Right ventricle myocardium superior (tissue), 1 donor: ENCODE data around the gene GNLY. TPM values are rescaled to one million over a fixed set of nuclear protein-coding genes. Genes with fewer than 3 reads are reported as not detected.
"Not testable (repeated sequence)": the region's sequence is repeated elsewhere in the genome, so short reads cannot be mapped to it uniquely, and the experiment has no call there.

ENCODE experiments used
- ATAC-seq: fragments of 200-7000 bp; cut with Tn5 transposase; one replicate; pipeline ENCODE4 v1.9.1; 2020; ENCODE audit warnings: mild to moderate bottlenecking; ENCODE audit not compliant: poor library complexity
- DNase-seq: peaks from one replicate; pipeline ENCODE4 v3.0.0-alpha.2; 2020
- intact Hi-C: fragments of 100-400 bp; cut with DNase I; formaldehyde crosslinking; loops from one replicate; pipeline ENCODE4 v1.11.2; 2022
- long read RNA-seq: library from polyadenylated mRNA; unstranded; transcript quantifications from one replicate; pipeline ENCODE4 v2.0.0, GENCODE V29; 2021
- total RNA-seq: library from RNA; stranded (reverse); fragmentation: NEBNext Ultra II Directional; extraction: Animal tissue kit (Norgen Biotek cat#: 25700); gene quantifications from one replicate; pipeline ENCODE4 v1.2.1, GENCODE V29; 2021
- donor health status: DM: no; HTN: yes; CAD: no; lungs with severe emphysema.

Gene GNLY
- 1.7 TPM for total RNA-seq
- long read RNA-seq, partial matches to known transcripts, result 3 of 9 reads
- long read RNA-seq, other reads (novel, unspliced or antisense), result 4 of 9 reads

DNA sequence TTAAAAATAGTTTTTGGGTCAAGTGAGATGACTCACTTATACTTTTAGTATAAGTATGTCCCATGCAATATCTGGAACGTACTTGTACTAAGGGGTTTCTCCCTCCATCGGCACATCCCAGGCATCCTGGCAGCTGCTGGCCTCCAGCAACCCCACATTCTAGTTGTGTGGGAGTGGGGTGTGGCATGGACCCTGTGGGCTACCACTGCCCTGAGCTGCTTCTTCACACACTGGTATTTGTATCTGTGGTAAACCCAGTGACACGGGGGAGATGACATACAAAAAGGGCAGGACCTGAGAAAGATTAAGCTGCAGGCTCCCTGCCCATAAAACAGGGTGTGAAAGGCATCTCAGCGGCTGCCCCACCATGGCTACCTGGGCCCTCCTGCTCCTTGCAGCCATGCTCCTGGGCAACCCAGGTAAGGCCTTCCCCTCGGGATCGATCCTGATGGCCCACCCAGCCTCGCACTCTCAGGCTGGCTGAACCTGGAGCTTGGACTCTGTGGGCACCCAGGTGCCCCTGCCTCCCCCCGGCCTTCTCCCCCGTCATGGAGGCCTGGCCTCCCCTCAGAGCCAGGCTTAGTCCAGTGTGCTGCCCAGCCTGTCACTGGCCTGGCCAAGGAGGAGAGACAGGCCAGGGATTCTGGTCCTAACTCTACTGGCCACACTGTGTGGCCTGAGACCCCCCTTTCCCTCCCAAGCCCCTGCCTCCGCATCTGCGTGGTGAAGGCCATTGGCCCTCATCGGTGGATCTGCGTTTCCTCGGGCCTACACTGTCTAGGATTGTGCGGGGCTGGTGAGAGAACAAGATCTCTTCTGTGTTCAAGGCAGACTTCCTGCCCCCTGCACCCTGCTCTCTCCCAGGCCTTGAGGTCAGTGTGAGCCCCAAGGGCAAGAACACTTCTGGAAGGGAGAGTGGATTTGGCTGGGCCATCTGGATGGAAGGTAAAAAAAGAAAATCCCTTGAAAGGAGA lies at the start of gene GNLY:
Gene GNLY, plus strand, starts transcription at position 307 of the 974 bp plus-strand sequence. Its CDS starts 61 bp downstream, at position 368.
- no peak for DNase-seq
- ATAC-seq, result no peak
- intact Hi-C loops, result no loop called here

DNA sequence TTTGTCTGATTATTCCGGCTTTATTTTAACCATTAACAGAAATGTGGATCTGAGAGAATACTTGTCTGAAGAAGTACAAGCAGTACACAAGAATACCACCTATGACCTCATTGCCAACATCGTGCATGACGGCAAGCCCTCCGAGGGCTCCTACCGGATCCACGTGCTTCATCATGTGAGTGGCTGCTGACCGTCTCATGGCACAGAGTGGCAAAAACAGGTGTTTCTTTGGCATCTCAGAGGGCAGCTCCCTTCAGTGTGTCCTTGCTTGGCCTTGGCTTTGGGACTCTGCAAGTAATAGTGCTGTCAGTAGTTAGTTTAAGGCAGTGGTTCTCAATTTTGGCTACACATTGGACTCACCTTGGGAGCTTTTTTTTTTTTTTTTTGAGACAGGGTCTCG lies 49.2 kb upstream of the GNLY start:
- intact Hi-C loops, result no loop called here
- ATAC-seq (no peak), DNase-seq (no peak)

DNA sequence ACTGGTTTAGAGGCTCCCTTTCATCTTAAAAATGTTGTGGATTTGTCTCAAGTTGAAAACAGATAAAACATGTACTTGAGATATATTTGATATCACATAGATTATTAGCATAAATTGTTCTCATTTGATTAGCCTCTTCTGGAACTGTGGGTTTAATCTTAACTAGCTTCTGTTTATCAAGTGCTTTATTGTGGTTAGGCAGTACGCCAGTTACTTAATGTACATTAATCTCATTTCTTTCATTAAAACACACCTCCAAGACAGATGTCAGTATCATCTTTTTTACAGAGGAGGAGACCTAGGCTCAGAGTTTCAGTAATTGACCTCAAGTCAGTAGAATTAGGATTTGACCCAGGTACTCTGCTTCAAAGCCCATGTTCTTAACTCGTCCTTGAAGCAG lies 48.0 kb upstream of the GNLY start:
- no peak for DNase-seq
- intact Hi-C loops, result no loop called here
- ATAC-seq, result no peak

DNA sequence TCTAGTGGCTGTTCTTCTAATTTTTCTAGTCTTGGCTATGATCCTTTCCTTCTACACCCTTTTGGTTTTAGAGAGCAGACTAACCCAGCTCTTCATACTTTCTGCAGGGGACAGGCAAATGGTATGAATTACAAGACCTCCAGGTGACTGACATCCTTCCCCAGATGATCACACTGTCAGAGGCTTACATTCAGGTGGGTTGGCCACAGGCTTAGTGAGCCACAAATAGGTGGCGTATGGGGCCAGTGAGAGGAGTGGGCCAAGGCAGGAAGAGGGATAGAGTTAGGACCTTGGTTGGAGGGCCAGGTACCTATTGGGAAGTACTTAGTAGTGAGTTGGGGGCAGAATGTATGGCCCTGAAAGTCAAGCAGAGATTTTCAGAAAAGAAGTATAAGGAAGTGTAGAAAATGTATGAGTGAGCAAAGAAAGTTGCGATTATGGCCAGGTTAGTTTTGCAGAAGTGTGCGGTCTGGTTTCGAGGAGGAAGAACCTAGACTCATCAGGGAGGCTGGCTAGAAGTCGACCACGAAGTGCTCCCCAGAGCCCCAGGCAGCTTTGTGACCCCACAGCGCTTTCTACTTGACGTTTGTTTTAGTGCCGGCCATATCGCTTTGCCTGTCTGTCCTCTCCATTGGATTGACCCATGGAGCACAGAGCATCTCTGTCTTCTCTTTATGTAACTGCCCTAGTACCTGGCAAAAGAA lies 46.2 kb upstream of the GNLY start:
- intact Hi-C loops, result no loop called here
- ATAC-seq (no peak), DNase-seq (no peak)

DNA sequence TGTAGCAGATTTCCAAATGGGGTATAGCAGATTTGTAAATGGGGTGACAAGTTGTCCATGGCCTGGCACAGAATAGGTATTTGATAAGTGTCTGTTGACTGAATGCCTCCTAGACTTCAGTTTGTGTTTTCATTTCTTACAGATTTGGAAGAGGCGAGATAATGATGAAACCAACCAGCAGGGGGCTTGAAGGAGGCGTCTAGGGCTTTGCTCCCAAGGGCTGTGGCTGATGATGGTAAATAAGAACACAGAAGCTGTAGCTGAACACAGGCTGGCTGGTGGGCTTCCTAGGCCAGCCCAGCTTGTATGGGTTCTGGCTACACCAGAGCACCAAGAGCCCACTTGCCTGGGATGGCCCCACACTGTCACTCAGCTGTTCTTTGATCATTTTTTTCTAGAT lies 45.5 kb upstream of the GNLY start:
- DNase-seq (no peak), ATAC-seq (no peak)
- intact Hi-C loops, result no loop called here

DNA sequence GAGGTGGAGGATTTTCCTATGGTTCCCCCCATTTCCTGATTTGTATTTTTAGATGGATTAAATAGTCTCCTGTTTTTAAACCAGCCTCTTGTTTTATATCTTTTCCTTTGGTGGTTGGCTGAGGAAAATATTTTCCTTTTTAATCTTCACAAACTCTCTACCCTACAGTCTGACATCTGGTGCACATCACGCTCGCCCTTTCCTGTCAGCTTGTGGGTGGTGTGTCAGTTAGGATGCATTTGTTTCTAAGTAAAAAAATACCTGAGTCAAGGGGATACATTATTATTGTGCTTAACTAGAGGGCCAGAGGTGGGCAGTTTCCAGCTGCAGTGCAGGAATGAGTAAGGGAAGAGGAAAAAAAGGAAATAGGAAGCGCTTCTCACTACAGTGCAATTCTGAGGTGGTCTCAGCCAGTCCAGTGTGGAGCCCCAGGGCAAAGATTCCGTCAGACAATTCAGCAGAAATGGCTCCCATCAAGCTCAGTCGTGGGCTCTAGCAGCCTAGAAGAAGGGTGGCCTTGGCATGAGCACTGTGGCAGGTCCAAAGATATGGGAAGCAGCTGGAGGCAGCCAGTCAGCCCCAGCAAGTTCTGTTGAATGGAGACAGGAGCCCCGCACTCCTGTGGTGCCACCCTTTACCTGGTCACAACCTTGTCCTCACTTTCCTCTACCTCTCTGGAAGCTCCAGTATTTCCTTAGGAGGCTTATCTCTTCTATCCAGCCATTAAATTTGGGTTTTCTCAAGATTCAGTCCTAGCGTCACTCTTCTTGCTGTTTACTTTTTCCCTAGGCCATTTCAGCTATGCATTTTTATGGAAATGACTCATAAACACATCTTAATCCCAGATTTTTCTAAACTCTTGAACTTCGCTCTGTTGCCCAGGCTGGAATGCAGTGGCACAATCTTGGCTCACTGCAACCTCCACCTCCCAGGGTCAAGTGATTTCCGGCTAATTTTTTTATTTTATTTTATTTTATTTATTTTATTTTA lies 44.7 kb upstream of the GNLY start:
- DNase-seq (no peak), ATAC-seq (no peak)
- intact Hi-C loops, result no loop called here

DNA sequence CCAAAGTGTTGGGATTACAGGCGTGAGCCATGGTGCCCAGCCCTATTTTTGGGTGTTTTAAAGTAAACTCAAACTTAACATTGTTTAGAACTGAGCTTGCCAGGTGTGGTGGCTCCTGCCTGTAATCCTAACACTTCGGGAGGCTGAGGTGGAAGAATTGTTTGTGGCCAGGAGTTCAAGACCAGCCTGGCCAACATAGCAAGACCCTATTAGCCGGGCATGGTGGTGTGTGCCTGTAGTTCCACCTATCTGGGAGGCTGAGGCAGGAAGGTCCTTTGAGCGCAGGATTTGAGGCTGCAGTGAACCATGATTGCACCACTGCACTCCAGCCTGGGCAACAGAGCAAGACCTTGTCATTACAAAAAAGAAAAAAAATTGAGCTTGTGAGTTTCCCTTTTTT lies 43.7 kb upstream of the GNLY start:
- no peak for DNase-seq
- ATAC-seq, result no peak
- intact Hi-C loops, result no loop called here

DNA sequence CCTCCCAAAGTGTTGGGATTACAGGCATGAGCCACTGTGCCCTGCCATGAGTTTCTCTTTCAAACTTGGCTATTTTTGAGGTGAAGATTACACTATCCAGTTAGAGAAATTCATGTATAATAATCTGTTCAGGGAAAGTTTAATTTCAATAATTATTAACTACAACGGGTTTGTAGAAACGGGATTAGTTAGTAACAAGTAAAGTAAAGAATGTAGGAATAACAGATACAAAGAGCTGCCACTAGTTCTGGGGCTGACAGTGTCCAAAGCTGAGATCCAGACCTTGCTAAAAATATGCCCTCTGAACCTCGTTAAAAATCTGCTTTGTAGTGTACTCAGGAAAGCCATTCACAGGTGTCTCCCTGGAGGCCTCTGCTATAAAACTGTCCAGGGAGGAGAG lies 43.1 kb upstream of the GNLY start:
- ATAC-seq (no peak), DNase-seq (no peak)
- intact Hi-C loops, result no loop called here

DNA sequence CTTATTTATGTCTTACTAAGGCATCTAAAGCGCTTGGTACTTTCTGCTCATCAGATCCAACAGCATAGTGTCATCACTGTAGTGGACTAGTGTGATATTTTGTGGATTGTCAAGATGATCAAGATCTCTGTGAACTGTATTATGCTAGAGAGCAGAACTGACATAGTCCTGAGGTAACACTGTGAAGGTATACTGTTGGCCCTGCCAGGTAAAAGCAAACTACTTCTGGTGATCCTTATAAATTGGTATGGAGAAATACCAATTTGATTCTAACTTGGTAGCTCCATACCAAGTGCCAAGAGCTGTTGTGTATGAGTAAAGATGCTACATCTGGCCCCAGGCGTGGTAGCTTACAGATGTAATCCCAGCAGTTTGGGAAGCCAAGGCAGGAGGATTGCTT lies 42.1 kb upstream of the GNLY start:
- ATAC-seq, result no peak
- no peak for DNase-seq
- intact Hi-C loops, result no loop called here

DNA sequence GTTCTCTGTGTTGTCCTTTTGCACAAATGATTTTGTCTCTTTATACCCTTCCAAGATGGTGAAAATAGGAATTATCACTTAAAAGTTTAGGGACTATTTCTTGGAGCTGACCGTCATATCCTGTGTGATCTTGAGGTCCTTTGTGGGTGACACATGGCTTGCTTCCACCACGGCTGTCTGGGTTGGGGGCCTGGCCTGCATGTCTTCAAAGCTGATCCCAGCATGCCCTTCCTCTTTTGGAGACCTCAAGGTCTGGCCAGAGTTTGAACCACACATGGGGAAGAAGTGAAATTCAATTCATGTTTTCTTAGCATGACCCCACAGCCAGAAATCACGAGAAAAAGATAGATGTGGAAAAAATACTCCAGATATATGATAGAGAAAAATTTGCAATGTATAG lies 40.2 kb upstream of the GNLY start:
- ATAC-seq, result no peak
- no peak for DNase-seq
- intact Hi-C loops, result no loop called here

DNA sequence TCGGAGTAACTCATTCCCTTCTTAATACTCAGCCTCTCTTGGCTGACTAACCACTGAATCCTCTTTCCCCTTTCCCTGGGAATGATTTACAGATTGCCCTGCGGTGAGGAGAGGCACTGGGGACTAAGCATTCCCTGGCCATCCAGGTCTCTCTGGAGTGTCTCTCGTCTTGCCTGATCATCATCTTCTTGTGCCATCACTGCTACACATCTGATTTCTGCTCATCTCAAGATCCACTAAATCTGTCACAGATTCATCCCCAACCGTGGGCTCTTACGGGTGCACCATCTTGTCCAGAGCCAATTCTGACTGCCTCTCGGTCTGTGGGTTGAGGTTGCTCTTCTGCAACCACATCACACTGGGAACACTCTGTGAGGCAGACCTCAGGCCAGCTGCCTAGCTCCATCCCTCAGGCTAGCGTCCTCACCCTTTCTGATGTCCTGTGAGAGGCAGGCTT lies 38.2 kb upstream of the GNLY start:
- no peak for ATAC-seq

DNA sequence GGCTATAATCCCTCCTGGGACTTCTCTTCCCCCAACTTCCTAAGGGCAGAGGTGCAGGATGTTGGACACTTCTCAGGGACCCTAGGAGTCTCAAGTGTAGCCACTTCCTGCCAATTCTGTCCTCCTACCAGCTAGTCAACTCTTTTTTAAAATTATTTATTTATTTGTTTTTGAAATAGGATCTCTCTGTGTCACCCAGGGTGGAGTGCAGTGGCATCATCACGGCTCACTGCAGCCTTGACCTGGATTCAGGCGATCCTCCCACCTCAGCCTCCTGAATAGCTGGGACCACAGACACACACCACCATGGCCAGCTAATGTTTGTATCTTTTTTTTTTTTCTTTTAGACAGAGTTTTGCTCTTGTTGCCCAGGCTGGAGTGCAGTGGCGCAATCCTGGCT lies 37.7 kb upstream of the GNLY start:
- intact Hi-C loops, result no loop called here
- ATAC-seq, result no peak
- DNase-seq, result no peak

More for the DNA sequence above, 38.2 kb upstream of the GNLY start:
- intact Hi-C loops, result no loop called here
- DNase-seq, result no peak

DNA sequence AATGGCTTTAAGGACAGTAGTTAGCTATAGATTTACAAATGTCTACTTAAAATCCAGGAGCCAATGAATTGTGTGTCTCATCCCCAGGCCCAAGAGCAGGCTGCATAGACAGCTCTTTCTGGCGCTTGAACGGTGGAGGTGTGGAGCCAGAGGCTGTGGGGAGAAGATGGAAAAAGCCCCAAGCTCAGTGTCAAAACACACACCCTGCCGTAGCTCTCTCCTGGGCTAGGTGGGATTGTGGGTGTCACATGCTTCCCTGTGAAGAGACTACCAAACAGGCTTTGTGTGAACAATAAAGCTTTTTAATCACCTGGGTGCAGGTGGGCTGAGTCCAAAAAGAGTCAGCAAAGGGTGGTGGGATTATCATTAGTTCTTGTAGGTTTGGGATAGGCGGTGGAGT lies 36.8 kb upstream of the GNLY start:
- ATAC-seq, intact Hi-C loops, DNase-seq: not testable (repeated sequence)

DNA sequence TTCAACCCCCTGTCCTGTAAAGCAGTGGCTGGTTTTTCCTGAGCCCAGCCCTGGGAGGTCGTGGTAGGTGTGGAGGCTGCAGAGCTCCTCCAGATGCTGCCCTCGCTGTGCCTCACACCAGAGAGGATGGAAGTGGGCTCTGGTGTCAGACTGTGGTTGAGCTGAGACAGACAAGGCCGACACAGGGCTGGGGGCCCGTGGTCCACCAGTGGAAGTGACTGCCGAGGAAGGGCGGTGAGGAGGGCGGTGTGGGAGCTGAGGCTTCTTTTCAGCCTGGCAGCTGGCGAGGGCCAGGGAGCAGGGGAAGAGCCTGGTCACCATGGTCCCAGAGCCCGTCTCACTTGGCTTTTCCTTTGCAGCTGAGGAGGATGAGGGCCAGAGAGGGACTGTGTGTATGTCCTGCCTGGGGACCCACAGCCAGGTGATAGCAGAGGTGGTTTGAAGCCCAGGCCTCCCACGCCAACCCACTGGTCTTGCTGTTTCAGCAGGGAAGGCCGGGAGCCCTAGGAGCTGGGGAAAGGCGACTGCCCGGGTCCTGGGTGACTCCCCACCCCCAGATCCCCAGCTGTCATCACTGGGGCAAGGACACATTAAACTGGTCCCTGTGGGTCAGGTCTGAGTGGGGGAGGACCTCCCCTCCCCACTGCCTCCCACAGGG lies 34.7 kb upstream of the GNLY start:
- intact Hi-C loops, result no loop called here
- DNase-seq (no peak), ATAC-seq (no peak)

DNA sequence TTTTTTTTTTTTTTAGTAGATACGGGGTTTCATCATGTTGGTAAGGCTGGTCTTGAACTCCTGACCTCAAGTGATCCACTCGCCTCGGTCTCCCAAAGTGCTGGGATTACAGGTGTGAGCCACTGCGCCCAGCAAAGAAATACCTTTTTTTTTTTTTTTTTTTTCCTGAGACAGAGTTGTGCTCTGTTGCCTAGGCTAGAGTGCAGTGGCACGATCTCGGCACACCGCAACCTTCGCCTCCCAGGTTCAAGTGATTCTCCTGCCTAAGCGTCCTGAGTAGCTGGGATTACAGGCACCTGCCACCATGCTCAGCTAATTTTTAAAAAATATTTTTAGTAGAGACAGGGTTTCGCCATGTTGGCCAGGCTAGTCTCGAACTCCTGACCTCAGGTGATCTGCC lies 33.9 kb upstream of the GNLY start:
- intact Hi-C loops, ATAC-seq, DNase-seq: not testable (repeated sequence)

DNA sequence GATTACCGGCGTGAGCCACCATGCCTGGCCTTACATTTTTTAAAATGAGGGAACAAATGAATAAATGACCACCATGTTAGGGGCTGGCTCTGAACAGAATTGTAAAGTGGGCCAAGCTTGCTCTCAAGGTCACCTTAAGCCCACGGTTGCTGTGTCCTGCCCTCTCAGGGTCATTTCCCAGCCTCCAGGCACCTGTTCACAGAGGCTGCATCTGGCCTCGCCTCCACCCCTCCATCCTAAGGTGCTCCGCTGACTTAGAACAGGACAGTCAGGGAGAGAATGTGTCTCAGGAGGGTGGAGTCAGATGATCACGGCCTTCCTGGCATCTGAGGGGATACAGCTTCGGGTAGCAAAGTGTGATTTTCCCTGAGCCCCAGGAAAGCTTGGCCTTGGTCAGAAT lies 33.4 kb upstream of the GNLY start:
- intact Hi-C loops, result no loop called here
- ATAC-seq (no peak), DNase-seq (no peak)

DNA sequence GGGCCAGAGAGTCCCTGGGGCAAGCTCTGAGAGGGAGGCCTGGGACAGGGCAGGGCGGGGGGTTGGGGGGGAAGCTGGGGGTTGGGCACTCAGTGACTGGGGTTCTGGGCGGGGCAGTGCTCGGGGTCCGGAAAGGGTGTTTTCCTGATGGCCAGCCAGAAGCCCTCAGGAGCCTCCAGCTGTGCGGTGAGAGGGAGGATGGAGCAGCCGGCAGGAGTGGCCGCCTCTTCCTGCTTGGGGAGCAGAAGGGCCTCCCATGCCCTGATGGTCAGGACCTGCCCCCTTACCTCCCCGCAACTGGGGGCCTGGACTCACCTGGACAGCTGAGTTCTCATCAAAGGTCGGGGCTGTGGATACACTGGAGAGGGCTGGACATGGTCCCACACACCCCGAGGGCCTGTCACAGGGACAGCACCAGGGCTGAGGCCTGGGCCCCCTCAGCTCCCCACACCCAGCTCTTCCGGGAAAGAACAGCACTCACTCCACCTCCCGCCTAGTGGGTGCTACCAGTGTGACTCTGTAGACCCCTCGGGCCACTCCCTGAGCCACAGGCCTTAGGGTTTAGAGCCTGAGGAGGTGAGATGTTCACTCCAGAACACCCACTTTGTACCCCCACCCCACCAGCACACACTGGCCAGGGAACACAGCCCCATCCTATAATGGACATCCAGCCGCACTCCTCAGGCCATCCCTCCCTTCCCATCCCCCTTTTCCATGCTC lies 32.9 kb upstream of the GNLY start:
- DNase-seq (no peak), ATAC-seq (peak; percentile 56)
- intact Hi-C loops, result no loop called here
